H1 (cell line): ENCODE results near the gene KLHL29. TPM values are rescaled to one million over a fixed set of nuclear protein-coding genes. Genes with fewer than 3 reads are reported as not detected.

Experiments
- CTCF ChIA-PET: fragments of 300-600 bp; sonication (Branson Sonifier 250); formaldehyde crosslinking; loops from one replicate; lab custom pipeline; 2021; ENCODE audit not compliant: partially characterized antibody; lab: Charles Lee
- POLR2A ChIA-PET: fragments of 300-600 bp; sonication (Branson Sonifier 250); formaldehyde crosslinking; loops from one replicate; lab custom pipeline; 2021; ENCODE audit warnings: inconsistent platforms; ENCODE audit not compliant: partially characterized antibody; lab: Charles Lee
- DNase-seq, 2 experiments: peaks; one replicate each; pipeline versions ENCODE4 v3.0.0 to v3.0.0-alpha.2; 2010 to 2022; ENCODE audit warnings: low spot score in 2 of 2, low read depth in 1 of 2, mixed read lengths in 1 of 2
- FAIRE-seq: peaks from 2 replicates; lab custom pipeline; 2011; peaks lifted over from hg19 to GRCh38; lab: Jason Lieb, UNC
- H2AFZ ChIP-seq: 2 replicates; pipeline ENCODE4 v1.8.1; 2012; ENCODE audit warnings: low read length, inconsistent platforms
- H2AK5ac ChIP-seq: 2 replicates; pipeline ENCODE4 v1.6.1; 2013; ENCODE audit warnings: low read depth, low read length
- H2BK120ac ChIP-seq: replicated peaks from 2 replicates; pipeline ENCODE3; 2013; ENCODE audit warnings: low read depth, low read length, inconsistent platforms
- H2BK12ac ChIP-seq: 2 replicates; pipeline ENCODE4 v1.6.1; 2013; ENCODE audit warnings: low read depth, low read length
- H2BK15ac ChIP-seq: 2 replicates; pipeline ENCODE4 v1.6.1; 2013; ENCODE audit warnings: low read length
- H2BK20ac ChIP-seq: 2 replicates; pipeline ENCODE4 v1.6.1; 2013; ENCODE audit warnings: low read length
- H2BK5ac ChIP-seq: 2 replicates; pipeline ENCODE4 v1.6.1; 2013; ENCODE audit warnings: low read depth, low read length
- H3K14ac ChIP-seq: 2 replicates; pipeline ENCODE4 v1.6.1; 2013; ENCODE audit warnings: inconsistent platforms; ENCODE audit not compliant: insufficient read length
- H3K18ac ChIP-seq: 2 replicates; pipeline ENCODE4 v1.6.1; 2013; ENCODE audit warnings: low read length; ENCODE audit errors: extremely low read depth
- H3K23ac ChIP-seq: 2 replicates; pipeline ENCODE4 v1.6.1; 2013; ENCODE audit warnings: inconsistent platforms; ENCODE audit not compliant: insufficient read length
- H3K23me2 ChIP-seq: 2 replicates; pipeline ENCODE4 v1.6.1; 2013; ENCODE audit warnings: low read depth, low read length
- H3K27ac ChIP-seq: 2 replicates; pipeline ENCODE4 v1.6.1; 2011; ENCODE audit warnings: low read depth, low read length, inconsistent platforms
- H3K27me3 ChIP-seq, 4 experiments: replicated peaks in 1 of 4; 1 replicate in 1 of 4; 2 replicates in 3 of 4; pipeline versions ENCODE4 v1.6.1 to v1.8.1; 2011 to 2013; ENCODE audit warnings: low read length in 3 of 4, mild to moderate bottlenecking in 3 of 4, inconsistent platforms in 2 of 4, mixed read lengths in 2 of 4, moderate library complexity in 1 of 4; ENCODE audit not compliant: control insufficient read depth in 3 of 4, insufficient read depth in 3 of 4; ENCODE audit errors: extremely low read depth in 1 of 4
- H3K36me3 ChIP-seq, 4 experiments: 2 replicates each; pipeline versions ENCODE4 v1.6.1 to v1.8.1; 2011 to 2013; ENCODE audit warnings: mild to moderate bottlenecking in 4 of 4, low read length in 3 of 4, moderate library complexity in 2 of 4, control low read depth in 1 of 4, inconsistent platforms in 1 of 4; ENCODE audit not compliant: insufficient read depth in 4 of 4, control insufficient read depth in 2 of 4
- H3K4ac ChIP-seq: replicated peaks from 2 replicates; pipeline ENCODE3; 2013; ENCODE audit warnings: low read length, low read depth, mixed read lengths, inconsistent platforms; ENCODE audit not compliant: insufficient read length
- H3K4me1 ChIP-seq, 4 experiments: replicated peaks in 1 of 4; 1 replicate in 1 of 4; 2 replicates in 3 of 4; pipeline versions ENCODE4 v1.6.1 to v1.8.1; 2011 to 2013; ENCODE audit warnings: low read length in 3 of 4, inconsistent platforms in 2 of 4, mixed read lengths in 1 of 4; ENCODE audit not compliant: insufficient read depth in 4 of 4, control insufficient read depth in 3 of 4
- H3K4me2 ChIP-seq, 2 experiments: 2 replicates each; pipeline versions ENCODE4 v1.6.1 to v1.8.1; 2011 to 2013; ENCODE audit warnings: low read depth in 2 of 2, low read length in 2 of 2, control low read depth in 1 of 2, inconsistent platforms in 1 of 2, mild to moderate bottlenecking in 1 of 2; ENCODE audit not compliant: insufficient read depth in 1 of 2
- H3K4me3 ChIP-seq, 4 experiments: fragments of 200-600, 300-600 bp in 1 of 4; sonication (generic), shearing (Covaris generic), sonication (Bioruptor Twin) in 1 of 4; 2 replicates each; pipeline versions ENCODE4 v1.5.1 to v1.8.1; 2011 to 2016; ENCODE audit warnings: low read length in 4 of 4, low read depth in 3 of 4, control low read depth in 2 of 4, inconsistent platforms in 2 of 4, mild to moderate bottlenecking in 2 of 4, mixed read lengths in 1 of 4, moderate library complexity in 1 of 4; ENCODE audit not compliant: insufficient read depth in 2 of 4; ENCODE audit errors: extremely low read depth in 1 of 4
- H3K56ac ChIP-seq: replicated peaks from 2 replicates; pipeline ENCODE3; 2013; ENCODE audit warnings: low read depth, mild to moderate bottlenecking, mixed read lengths, low read length, inconsistent platforms; ENCODE audit not compliant: insufficient read length
- H3K79me1 ChIP-seq: 2 replicates; pipeline ENCODE4 v1.6.1; 2013; ENCODE audit warnings: low read depth, low read length, control low read depth
- H3K79me2 ChIP-seq, 2 experiments: 2 replicates each; pipeline versions ENCODE4 v1.6.1 to v1.8.1; 2012 to 2013; ENCODE audit warnings: low read length in 2 of 2, mild to moderate bottlenecking in 2 of 2, inconsistent platforms in 1 of 2; ENCODE audit not compliant: insufficient read depth in 2 of 2, control insufficient read depth in 1 of 2
- H3K9ac ChIP-seq, 4 experiments: replicated peaks in 1 of 4; 1 replicate in 1 of 4; 2 replicates in 3 of 4; pipeline versions ENCODE4 v1.6.1 to v1.8.1; 2011 to 2013; ENCODE audit warnings: low read depth in 3 of 4, low read length in 3 of 4, control low read depth in 2 of 4, mild to moderate bottlenecking in 2 of 4, moderate library complexity in 2 of 4, inconsistent platforms in 1 of 4; ENCODE audit errors: extremely low read depth in 1 of 4
- H3K9me3 ChIP-seq, 2 experiments: 2 replicates each; pipeline versions ENCODE4 v1.6.1 to v1.8.1; 2012 to 2013; ENCODE audit warnings: mild to moderate bottlenecking in 2 of 2, moderate library complexity in 2 of 2, control low read depth in 1 of 2, inconsistent platforms in 1 of 2, low read depth in 1 of 2, low read length in 1 of 2, mixed read lengths in 1 of 2; ENCODE audit not compliant: insufficient read depth in 2 of 2
- H4K20me1 ChIP-seq, 2 experiments: replicated peaks in 1 of 2; 2 replicates each; pipeline versions ENCODE3 to v1.8.1; 2011 to 2013; ENCODE audit warnings: inconsistent platforms in 2 of 2, low read length in 2 of 2, mild to moderate bottlenecking in 1 of 2; ENCODE audit not compliant: insufficient read depth in 2 of 2, control insufficient read depth in 1 of 2
- H4K5ac ChIP-seq: 2 replicates; pipeline ENCODE4 v1.6.1; 2013; ENCODE audit warnings: low read length, low read depth, mixed read lengths, inconsistent platforms; ENCODE audit not compliant: insufficient read length
- H4K8ac ChIP-seq: 2 replicates; pipeline ENCODE4 v1.8.0; 2013; ENCODE audit warnings: mild to moderate bottlenecking, moderate library complexity, low read length, inconsistent platforms; ENCODE audit not compliant: insufficient read depth; ENCODE audit errors: extremely low read depth
- H4K91ac ChIP-seq: replicated peaks from 2 replicates; pipeline ENCODE3; 2013; ENCODE audit warnings: low read length, mixed read lengths, inconsistent platforms; ENCODE audit not compliant: insufficient read length
- CBX8 ChIP-seq: fragments of 300-800, 300-1000 bp; sonication (generic); IDR thresholded peaks from 2 replicates; pipeline ENCODE4 v1.7.1; 2016; ENCODE audit warnings: low read depth, low read length, borderline replicate concordance
- FOSL1 ChIP-seq: IDR thresholded peaks from 2 replicates; pipeline ENCODE4 v1.6.1; 2011; ENCODE audit warnings: mild to moderate bottlenecking, low read depth, low read length, moderate library complexity; ENCODE audit not compliant: insufficient read depth
- RBBP5 ChIP-seq: IDR thresholded peaks from 2 replicates; pipeline ENCODE4 v1.7.1; 2012; ENCODE audit warnings: low read depth, mild to moderate bottlenecking, inconsistent platforms, low read length, moderate library complexity, borderline replicate concordance
- YY1 ChIP-seq: IDR thresholded peaks from 2 replicates; pipeline ENCODE4 v1.6.1; 2011; ENCODE audit warnings: low read depth, mild to moderate bottlenecking, low read length
- WGBS, 2 experiments: shearing (Covaris generic) in 1 of 2; methylation state at CpG; one replicate each; pipeline versions ENCODE4 v1.1.6 to v1.1.7; 2013 to 2015; ENCODE audit warnings: low lambda C conversion rate in 2 of 2, mixed read lengths in 2 of 2, inconsistent platforms in 1 of 2, low coverage in 1 of 2, missing lambda C conversion rate in 1 of 2; ENCODE audit not compliant: insufficient replicate concordance in 2 of 2, insufficient coverage in 1 of 2, insufficient read length in 1 of 2; ENCODE audit errors: extremely low coverage in 1 of 2, missing lambda C conversion rate in 1 of 2; 5-methylcytosine and 5-hydroxymethylcytosine counted together
- polyA plus RNA-seq, 7 experiments: library from polyadenylated mRNA; depleted of rRNA in 3 of 7; stranded (reverse) in 5 of 7; unstranded in 2 of 7; fragments of >200 nt in 5 of 7; fragments of 200-250 nt in 2 of 7; gene quantifications; 1 replicate in 5 of 7; 2 replicates in 1 of 7; 4 replicates in 1 of 7; pipeline versions ENCODE4 v1.2.1 to v1.2.3, GENCODE V29; 2011 to 2013; ENCODE audit warnings: missing spikeins in 2 of 7, mixed read lengths in 2 of 7
- total RNA-seq: library from RNA; stranded (reverse); fragmentation: NEBNext Ultra II Directional; extraction: Animal tissue kit (Norgen Biotek cat#: 25700); gene quantifications from 2 replicates; pipeline ENCODE4 v1.2.1, GENCODE V29; 2021
- TF ChIP-seq, protein P1 (sequence below), 3 experiments: IDR thresholded peaks; 1 replicate in 2 of 3; 2 replicates in 1 of 3; pipeline versions ENCODE4 v1.5.1 to v1.6.1; 2011; ENCODE audit warnings: low read length in 3 of 3, mild to moderate bottlenecking in 3 of 3, inconsistent platforms in 2 of 3, low read depth in 1 of 3, moderate library complexity in 1 of 3; ENCODE audit not compliant: insufficient read depth in 1 of 3; ENCODE audit errors: control extremely low read depth in 1 of 3

Gene KLHL29
- total and polyA plus RNA-seq, 2 of the 8 experiments (the other 6 are each of a cell fraction or from before 2014, with no cell fraction given): 1.1 to 4.7 TPM

DNA sequence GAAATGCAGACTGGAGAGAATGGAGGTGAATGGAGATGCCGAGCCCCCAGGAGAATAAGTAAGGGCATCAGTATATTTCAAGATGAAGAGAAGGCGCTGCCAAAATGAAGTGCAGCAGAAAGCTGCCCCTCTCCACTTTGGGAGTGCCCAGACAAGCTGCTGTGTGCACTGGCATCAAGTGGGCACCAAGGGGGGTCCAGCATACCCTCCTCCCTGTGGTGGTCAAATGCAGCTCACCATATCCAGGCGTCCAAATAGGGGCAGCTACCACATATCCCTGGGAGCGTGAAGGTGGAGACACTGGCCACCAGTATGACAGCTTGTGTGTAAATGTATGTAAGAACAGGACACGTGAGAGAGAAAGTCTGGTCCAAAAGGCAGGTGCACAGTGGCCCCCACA is 236.6 kb downstream of the KLHL29 start:
- ChIA-PET POLR2A (interaction anchor here (1.0 kb wide), 1 partner anchor 16 kb away, joined by 3 read pairs; no protein-coding TSS in a partner anchor), CTCF (interaction anchor here (0.8 to 8.8 kb wide), 5 partner anchors 16 to 147 kb away, joined by 3 to 148 read pairs (median 3); no protein-coding TSS in a partner anchor)
- Histone ChIP-seq H4K91ac (no peak overlapping the region), H3K36me3 (no peaks in the 10 kb centered on the region), H2BK5ac (no peak overlapping the region), H3K23ac (no peak overlapping the region), H3K4me3 (no peak overlapping the region), H3K9me3 (peaks cover 0 to 8% of the 10 kb centered on the region in 2 experiments; a peak in 2 of 4 replicates), H3K79me2 (no peaks in the 10 kb centered on the region), H3K79me1 (no peaks in the 10 kb centered on the region), H2AK5ac (no peak overlapping the region), H3K9ac (no peak overlapping the region), H2BK20ac (no peak overlapping the region), H3K18ac (no peak overlapping the region), H3K27me3 (no peaks in the 10 kb centered on the region; a peak in 1 of 7 replicates), H3K4ac (no peak overlapping the region), H3K14ac (no peak overlapping the region), H3K4me2 (no peak overlapping the region), H3K27ac (no peak overlapping the region), H2AFZ (no peak overlapping the region), H4K8ac (no peak overlapping the region), H2BK12ac (no peak overlapping the region), H3K4me1 (peaks cover 0 to 3% (median under 1%) of the 10 kb centered on the region in 4 experiments; a peak in 2 of 7 replicates), H4K20me1 (no peaks in the 10 kb centered on the region), H3K56ac (no peak overlapping the region), H4K5ac (no peak overlapping the region), H2BK120ac (no peak overlapping the region), H3K23me2 (no peaks in the 10 kb centered on the region), H2BK15ac (no peak overlapping the region)
- 87% methylated on average over 5 of the region's 5 CpGs; no CpG with 5 or more reads in 1 of the 2 experiments for WGBS, 2 experiments
- no peak for FAIRE-seq
- no peak for DNase-seq
- TF ChIP-seq RBBP5 (no peak), CBX8 (no peak), FOSL1 (no peak), YY1 (no peak)
- TF ChIP-seq, protein P1, sequence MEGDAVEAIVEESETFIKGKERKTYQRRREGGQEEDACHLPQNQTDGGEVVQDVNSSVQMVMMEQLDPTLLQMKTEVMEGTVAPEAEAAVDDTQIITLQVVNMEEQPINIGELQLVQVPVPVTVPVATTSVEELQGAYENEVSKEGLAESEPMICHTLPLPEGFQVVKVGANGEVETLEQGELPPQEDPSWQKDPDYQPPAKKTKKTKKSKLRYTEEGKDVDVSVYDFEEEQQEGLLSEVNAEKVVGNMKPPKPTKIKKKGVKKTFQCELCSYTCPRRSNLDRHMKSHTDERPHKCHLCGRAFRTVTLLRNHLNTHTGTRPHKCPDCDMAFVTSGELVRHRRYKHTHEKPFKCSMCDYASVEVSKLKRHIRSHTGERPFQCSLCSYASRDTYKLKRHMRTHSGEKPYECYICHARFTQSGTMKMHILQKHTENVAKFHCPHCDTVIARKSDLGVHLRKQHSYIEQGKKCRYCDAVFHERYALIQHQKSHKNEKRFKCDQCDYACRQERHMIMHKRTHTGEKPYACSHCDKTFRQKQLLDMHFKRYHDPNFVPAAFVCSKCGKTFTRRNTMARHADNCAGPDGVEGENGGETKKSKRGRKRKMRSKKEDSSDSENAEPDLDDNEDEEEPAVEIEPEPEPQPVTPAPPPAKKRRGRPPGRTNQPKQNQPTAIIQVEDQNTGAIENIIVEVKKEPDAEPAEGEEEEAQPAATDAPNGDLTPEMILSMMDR (IDR thresholded peaks at IDR 0.05; ENCODE audit: control extremely low read depth in 1 of 3, insufficient read depth in 1 of 3, low read depth in 1 of 3, low read length in 3 of 3): no peak
